Mucosa of rectum (tissue), 2 donors: ENCODE measurements around the gene DENND5A.
"Not testable (repeated sequence)": the region's sequence is repeated elsewhere in the genome, so short reads cannot be mapped to it uniquely, and the experiment has no call there.

Experiments
- H3K27ac ChIP-seq, 2 donors: one replicate each; pipeline ENCODE4 v1.7.0; 2013; ENCODE audit warnings: inconsistent platforms in 2 of 2, low read depth in 2 of 2, low read length in 2 of 2
- H3K27me3 ChIP-seq, 2 donors: one replicate each; pipeline ENCODE4 v1.7.0; 2013; ENCODE audit warnings: low read length in 2 of 2; ENCODE audit not compliant: control insufficient read depth in 2 of 2, insufficient read depth in 2 of 2
- H3K36me3 ChIP-seq, 2 donors: one replicate each; pipeline ENCODE4 v1.7.0; 2013; ENCODE audit warnings: low read length in 2 of 2; ENCODE audit not compliant: control insufficient read depth in 2 of 2, insufficient read depth in 2 of 2
- H3K4me1 ChIP-seq, 2 donors: one replicate each; pipeline ENCODE4 v1.7.0; 2013; ENCODE audit warnings: low read length in 2 of 2, mild to moderate bottlenecking in 1 of 2; ENCODE audit not compliant: control insufficient read depth in 2 of 2, insufficient read depth in 2 of 2
- H3K4me3 ChIP-seq, 2 donors: one replicate each; pipeline ENCODE4 v1.7.0; 2013; ENCODE audit warnings: low read length in 2 of 2
- H3K9ac ChIP-seq, 2 donors: one replicate each; pipeline ENCODE4 v1.7.0; 2013; ENCODE audit warnings: low read length in 2 of 2, low read depth in 1 of 2, mild to moderate bottlenecking in 1 of 2
- H3K9me3 ChIP-seq, 2 donors: one replicate each; pipeline ENCODE4 v1.7.0; 2013; ENCODE audit warnings: low read length in 2 of 2; ENCODE audit not compliant: control insufficient read depth in 2 of 2
- donor health status: healthy.
- donor health status: Normal muscosa, but diverticular disease.

DENND5A gene

DNA sequence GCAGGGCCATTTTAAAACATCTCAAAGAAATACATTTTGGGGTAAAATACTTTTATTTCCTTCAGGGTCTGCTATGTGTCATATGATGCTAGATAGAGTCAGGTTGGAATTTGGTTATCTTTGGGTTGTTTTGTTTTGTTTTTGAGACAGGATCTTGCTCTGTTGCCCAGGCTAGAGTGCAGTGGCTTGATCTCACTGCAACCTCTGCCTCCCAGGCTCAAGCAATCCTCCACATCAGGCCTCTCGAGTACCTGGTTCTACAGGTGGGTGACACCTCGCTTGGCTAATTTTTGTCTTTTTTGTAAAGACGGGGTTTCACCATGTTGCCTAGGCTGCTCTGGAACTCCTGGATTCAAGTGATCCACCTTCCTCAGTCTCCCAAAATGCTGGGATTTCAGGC is 17.3 kb downstream of the DENND5A start:
- Histone ChIP-seq H3K4me3 (no peak overlapping the region), H3K27me3 (no peaks in the 10 kb centered on the region), H3K4me1 (no peaks in the 10 kb centered on the region), H3K9ac (no peak overlapping the region), H3K9me3 (no peaks in the 10 kb centered on the region), H3K27ac (no peak overlapping the region), H3K36me3 (no peaks in the 10 kb centered on the region)

DNA sequence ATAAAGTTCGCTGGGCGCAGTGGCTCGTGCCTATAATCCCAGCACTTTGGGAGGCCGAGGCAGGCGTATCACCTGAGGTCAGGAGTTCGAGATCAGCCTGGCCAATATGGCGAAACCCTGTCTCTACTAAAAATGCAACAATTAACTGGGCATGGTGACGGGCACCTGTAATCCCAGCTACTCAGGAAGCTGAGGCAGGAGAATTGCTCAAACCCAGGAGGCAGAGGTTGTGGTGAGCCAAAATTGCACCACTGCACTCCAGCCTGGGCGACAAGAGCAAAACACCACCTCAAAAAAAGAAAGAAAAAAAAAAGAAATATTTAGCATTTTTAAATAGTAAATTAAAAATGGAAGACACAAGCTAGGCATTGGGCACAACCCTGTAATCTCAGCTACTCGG is 28.9 kb downstream of the DENND5A start:
- not testable (repeated sequence) for H3K27me3 ChIP-seq, H3K4me1 ChIP-seq, H3K27ac ChIP-seq, H3K9ac ChIP-seq, H3K4me3 ChIP-seq, H3K36me3 ChIP-seq, H3K9me3 ChIP-seq

DNA sequence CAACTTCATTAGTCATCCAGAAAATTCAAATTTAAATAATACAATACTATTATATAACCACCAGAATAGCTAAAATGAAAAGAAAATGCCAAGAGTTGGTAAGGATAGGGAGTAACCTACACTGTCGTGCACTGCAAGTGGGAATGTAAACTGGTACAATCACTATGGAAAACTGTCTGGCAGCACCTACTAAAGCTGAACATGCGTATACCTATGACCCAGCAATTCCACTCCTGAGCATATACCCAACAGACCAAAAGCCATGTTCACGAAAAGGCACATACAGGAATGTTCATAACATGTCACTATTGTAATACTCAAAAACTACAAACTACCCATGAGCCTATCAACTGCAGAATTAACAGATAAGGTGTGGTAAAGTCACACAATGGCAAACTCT is 32.7 kb downstream of the DENND5A start:
- no peak overlapping the region for H3K4me3 ChIP-seq
- no peaks in the 10 kb centered on the region for H3K9me3 ChIP-seq
- H3K27ac ChIP-seq: no peak overlapping the region
- no peaks in the 10 kb centered on the region for H3K4me1 ChIP-seq
- no peaks in the 10 kb centered on the region for H3K27me3 ChIP-seq
- H3K9ac ChIP-seq: no peak overlapping the region
- no peaks in the 10 kb centered on the region for H3K36me3 ChIP-seq

DNA sequence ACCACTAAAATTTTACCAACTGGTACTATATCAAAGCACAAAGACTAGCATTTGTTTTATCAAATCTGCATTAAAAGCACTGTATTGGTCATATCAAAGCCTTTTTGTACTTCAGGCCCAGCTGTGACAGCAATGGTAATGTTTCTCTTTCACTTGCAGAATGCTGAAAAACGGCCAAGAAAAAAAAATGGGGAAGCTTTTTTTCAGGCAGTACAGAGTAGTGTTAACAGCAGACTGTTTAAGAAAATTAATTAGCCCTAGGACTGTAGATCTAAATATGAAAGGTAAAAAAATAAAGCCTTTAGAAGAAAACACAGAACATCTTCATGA is 33.3 kb downstream of the DENND5A start:
- H3K9me3 ChIP-seq: no peaks in the 10 kb centered on the region
- H3K27ac ChIP-seq: no peak overlapping the region

DNA sequence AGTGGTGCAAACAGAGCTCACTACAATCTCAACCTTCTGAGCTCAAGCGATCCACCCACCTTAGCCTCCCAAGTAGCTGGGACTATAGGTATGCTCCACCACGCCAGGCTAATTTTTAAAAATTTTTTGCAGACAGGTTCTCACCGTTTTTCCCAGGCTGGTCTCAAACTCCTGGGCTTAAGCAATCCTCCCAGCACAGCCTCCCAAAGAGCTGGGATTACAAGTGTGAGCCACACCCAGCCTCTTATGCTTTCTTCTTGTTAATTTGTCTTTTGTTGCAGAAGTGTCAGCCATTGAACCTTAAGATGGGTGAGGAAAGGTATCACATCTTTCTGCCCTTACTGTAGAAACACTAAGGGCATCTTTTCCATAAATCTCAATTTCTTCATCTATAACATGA is 34.9 kb downstream of the DENND5A start:
- Histone ChIP-seq H3K9me3 (no peaks in the 10 kb centered on the region), H3K27ac (no peak overlapping the region), H3K9ac (no peak overlapping the region), H3K27me3 (no peaks in the 10 kb centered on the region), H3K4me3 (no peak overlapping the region), H3K4me1 (no peaks in the 10 kb centered on the region), H3K36me3 (no peaks in the 10 kb centered on the region)

More for the DNA sequence above, 33.3 kb downstream of the DENND5A start:
- H3K4me3 ChIP-seq: no peak overlapping the region
- H3K36me3 ChIP-seq: no peaks in the 10 kb centered on the region
- H3K27me3 ChIP-seq: no peaks in the 10 kb centered on the region
- peak overlapping the region in 1 of 2 donors; percentile 32 for H3K9ac ChIP-seq
- H3K4me1 ChIP-seq: no peaks in the 10 kb centered on the region

DNA sequence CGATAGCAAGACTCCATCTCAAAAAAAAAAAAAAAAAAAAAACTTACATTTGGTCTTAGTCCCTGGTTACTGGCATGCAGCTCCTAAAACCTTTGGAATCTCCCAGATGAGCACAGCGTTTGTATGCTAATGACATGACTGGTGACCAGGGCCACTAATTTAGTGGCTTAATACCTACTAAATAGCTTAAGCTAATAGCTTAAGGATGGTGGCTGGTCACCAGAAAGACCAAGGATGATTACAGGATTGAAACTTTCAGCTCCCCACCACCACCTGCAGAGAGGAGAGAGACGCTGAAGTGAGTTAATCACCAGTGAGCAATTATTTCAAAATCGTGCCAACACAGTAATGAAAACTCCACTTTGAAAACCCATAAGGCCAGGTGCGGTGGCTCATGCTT is 37.1 kb downstream of the DENND5A start:
- no peaks in the 10 kb centered on the region for H3K9me3 ChIP-seq
- H3K27ac ChIP-seq: no peak overlapping the region
- no peak overlapping the region for H3K4me3 ChIP-seq
- no peaks in the 10 kb centered on the region for H3K27me3 ChIP-seq
- no peaks in the 10 kb centered on the region for H3K36me3 ChIP-seq
- H3K9ac ChIP-seq: no peak overlapping the region
- no peaks in the 10 kb centered on the region for H3K4me1 ChIP-seq

DNA sequence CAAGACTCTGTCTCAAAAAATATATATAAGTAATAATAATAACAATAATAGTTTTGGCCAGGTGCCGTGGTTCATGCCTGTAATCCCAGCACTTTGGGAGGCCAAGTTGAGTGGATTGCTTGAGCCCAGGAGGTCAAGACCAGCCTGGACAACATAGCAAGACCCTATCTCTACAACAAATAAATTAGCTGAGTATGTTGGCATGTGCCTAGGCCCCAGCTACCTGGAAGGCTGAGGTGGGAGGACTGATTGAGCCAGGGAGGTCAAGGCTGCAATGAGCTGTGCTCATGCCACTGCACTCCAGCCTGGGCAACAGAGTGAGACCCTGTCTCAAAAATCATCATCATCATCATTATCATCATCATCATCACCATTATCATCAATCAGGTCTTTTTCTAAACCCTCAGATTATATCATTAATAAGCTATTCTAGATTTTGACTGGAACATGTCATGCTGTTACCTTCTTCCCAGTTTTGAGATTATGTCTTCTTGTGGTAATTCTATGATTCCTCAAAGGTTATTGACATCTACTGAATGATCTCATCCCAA is 39.3 kb downstream of the DENND5A start:
- no peaks in the 10 kb centered on the region for H3K27me3 ChIP-seq
- H3K4me3 ChIP-seq: no peak overlapping the region
- no peak overlapping the region for H3K9ac ChIP-seq
- no peaks in the 10 kb centered on the region for H3K9me3 ChIP-seq
- no peaks in the 10 kb centered on the region for H3K36me3 ChIP-seq
- H3K27ac ChIP-seq: no peak overlapping the region
- H3K4me1 ChIP-seq: no peaks in the 10 kb centered on the region

DNA sequence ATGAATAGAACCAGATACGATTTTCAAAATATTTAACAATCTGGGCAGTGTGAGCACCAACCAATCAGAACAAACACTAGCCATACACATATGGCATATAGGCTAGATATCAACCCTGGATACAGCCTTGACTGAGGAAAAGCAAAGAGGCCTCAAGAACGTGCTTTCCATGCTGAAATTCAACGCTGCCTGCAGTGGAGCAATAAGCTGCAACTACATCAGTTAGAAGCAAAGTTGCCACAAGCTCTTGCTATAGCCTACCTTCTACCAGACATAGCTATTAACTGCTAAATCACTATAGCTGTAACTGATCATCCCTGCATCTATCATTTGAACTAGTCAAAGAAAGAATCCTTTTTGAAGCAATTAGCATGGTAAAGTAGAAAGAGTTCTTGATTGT is 42.5 kb downstream of the DENND5A start:
- Histone ChIP-seq H3K9me3 (no peaks in the 10 kb centered on the region), H3K9ac (no peak overlapping the region), H3K4me3 (no peak overlapping the region), H3K36me3 (no peaks in the 10 kb centered on the region), H3K4me1 (no peaks in the 10 kb centered on the region), H3K27me3 (no peaks in the 10 kb centered on the region), H3K27ac (no peak overlapping the region)

DNA sequence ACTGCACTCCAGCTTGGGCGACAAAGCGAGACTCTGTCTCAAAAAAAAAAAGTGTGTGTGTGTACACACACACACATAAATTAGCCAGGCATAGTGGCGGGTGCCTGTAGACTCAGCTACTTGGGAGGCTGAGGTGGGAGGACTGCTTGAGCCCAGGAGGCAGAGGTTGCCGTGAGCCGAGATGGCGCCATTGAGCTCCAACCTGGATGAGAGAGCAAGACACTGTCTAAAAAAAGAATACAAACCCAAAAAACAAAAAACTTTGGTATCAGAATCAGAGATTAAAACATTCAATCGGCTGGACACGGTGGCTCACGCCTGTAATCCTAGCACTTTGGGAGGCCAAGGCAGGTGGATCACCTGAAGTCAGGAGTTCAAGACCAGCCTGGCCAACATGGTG is 44.3 kb downstream of the DENND5A start:
- H3K27ac ChIP-seq, H3K4me1 ChIP-seq, H3K9ac ChIP-seq, H3K4me3 ChIP-seq, H3K9me3 ChIP-seq, H3K36me3 ChIP-seq, H3K27me3 ChIP-seq: not testable (repeated sequence)

DNA sequence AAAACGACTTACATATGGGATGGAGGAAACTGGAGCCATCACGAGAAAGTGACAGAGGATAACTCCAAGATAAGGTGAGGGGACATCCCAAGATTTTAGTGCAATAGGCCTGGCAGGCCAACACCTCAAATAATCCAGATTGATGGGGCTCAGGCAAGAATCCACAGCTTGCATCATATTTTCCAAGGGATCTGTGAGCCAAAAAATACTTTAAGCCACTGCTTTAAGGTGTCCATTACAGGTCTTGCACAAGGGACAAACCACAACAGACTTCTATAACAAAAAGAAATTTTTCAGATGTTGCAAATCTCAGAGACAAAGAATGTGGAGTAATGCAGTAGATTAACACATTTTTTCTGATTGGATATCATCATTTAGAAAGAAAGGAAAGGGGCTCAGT is 45.6 kb downstream of the DENND5A start:
- Histone ChIP-seq H3K4me3 (no peak overlapping the region), H3K27ac (no peak overlapping the region), H3K36me3 (no peaks in the 10 kb centered on the region), H3K9ac (no peak overlapping the region), H3K9me3 (no peaks in the 10 kb centered on the region), H3K4me1 (no peaks in the 10 kb centered on the region), H3K27me3 (no peaks in the 10 kb centered on the region)

DNA sequence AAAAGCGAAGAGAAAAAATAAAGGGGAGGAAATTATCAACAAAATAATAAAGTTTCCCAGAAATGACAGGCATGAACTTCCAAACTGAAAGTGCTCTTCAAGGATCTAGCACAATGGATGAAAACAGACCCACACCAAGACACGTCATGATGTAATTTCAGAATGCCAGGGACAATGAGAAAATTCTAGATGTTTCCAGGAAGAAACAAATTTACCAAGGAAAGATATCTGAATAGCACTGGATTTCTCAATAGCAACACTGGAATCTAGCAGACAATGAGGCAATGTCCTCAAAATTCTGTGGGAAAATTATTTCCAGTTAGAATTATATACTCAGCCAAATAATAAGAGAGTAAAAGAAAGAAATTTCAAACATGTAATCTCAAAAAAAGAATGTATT is 46.0 kb downstream of the DENND5A start:
- no peaks in the 10 kb centered on the region for H3K36me3 ChIP-seq
- no peaks in the 10 kb centered on the region for H3K9me3 ChIP-seq
- H3K27me3 ChIP-seq: no peaks in the 10 kb centered on the region
- no peak overlapping the region for H3K27ac ChIP-seq
- no peaks in the 10 kb centered on the region for H3K4me1 ChIP-seq
- no peak overlapping the region for H3K9ac ChIP-seq
- H3K4me3 ChIP-seq: no peak overlapping the region
